Mucosa of rectum (tissue), 2 donors: ENCODE results near the gene BCL11A.

Experiments used
- H3K27ac ChIP-seq, 2 donors: one replicate each; pipeline ENCODE4 v1.7.0; 2013; ENCODE audit warnings: inconsistent platforms in 2 of 2, low read depth in 2 of 2, low read length in 2 of 2
- H3K27me3 ChIP-seq, 2 donors: one replicate each; pipeline ENCODE4 v1.7.0; 2013; ENCODE audit warnings: low read length in 2 of 2; ENCODE audit not compliant: control insufficient read depth in 2 of 2, insufficient read depth in 2 of 2
- H3K36me3 ChIP-seq, 2 donors: one replicate each; pipeline ENCODE4 v1.7.0; 2013; ENCODE audit warnings: low read length in 2 of 2; ENCODE audit not compliant: control insufficient read depth in 2 of 2, insufficient read depth in 2 of 2
- H3K4me1 ChIP-seq, 2 donors: one replicate each; pipeline ENCODE4 v1.7.0; 2013; ENCODE audit warnings: low read length in 2 of 2, mild to moderate bottlenecking in 1 of 2; ENCODE audit not compliant: control insufficient read depth in 2 of 2, insufficient read depth in 2 of 2
- H3K4me3 ChIP-seq, 2 donors: one replicate each; pipeline ENCODE4 v1.7.0; 2013; ENCODE audit warnings: low read length in 2 of 2
- H3K9ac ChIP-seq, 2 donors: one replicate each; pipeline ENCODE4 v1.7.0; 2013; ENCODE audit warnings: low read length in 2 of 2, low read depth in 1 of 2, mild to moderate bottlenecking in 1 of 2
- H3K9me3 ChIP-seq, 2 donors: one replicate each; pipeline ENCODE4 v1.7.0; 2013; ENCODE audit warnings: low read length in 2 of 2; ENCODE audit not compliant: control insufficient read depth in 2 of 2
- donor health status: healthy.
- donor health status: Normal muscosa, but diverticular disease.

Gene BCL11A

DNA sequence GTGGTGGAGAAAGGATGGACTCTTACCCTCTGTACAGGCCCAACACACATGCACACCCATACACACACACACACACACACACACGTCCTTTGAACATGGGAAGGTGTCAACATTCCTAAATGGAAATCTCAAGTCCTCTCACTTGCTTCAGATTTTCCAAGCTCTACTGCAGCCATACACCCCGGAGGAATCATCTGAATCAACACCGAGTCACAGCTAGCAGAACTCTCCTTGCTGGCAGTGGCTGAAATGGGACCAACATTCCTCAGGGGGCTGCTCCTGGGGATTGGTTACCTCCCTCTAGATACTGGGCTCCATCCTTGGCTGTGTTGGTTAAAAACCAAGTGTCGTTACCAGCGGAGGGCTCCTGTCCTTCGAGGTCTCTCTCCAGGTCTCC lies 112.7 kb downstream of the BCL11A start:
- Histone ChIP-seq H3K9me3 (no peaks in the 10 kb centered on the region), H3K9ac (no peak overlapping the region), H3K36me3 (no peaks in the 10 kb centered on the region), H3K4me3 (no peak overlapping the region), H3K27me3 (no peaks in the 10 kb centered on the region), H3K4me1 (peaks cover 0 to 4% of the 10 kb centered on the region in 2 donors), H3K27ac (no peak overlapping the region)

GRCh38 chr2:60440079-60440766 lies 113.2 kb downstream of the BCL11A start:
- H3K9ac ChIP-seq: no peak overlapping the region
- H3K4me1 ChIP-seq: peaks cover 0 to 4% of the 10 kb centered on the region in 2 donors
- no peaks in the 10 kb centered on the region for H3K9me3 ChIP-seq
- no peaks in the 10 kb centered on the region for H3K36me3 ChIP-seq
- H3K4me3 ChIP-seq: no peak overlapping the region
- H3K27ac ChIP-seq: no peak overlapping the region
- no peaks in the 10 kb centered on the region for H3K27me3 ChIP-seq

GRCh38 chr2:60439219-60439974 lies 114.1 kb downstream of the BCL11A start:
- H3K9ac ChIP-seq: no peak overlapping the region
- peak overlapping the region; percentile 49 to 55 for H3K4me3 ChIP-seq
- H3K27ac ChIP-seq: peak overlapping the region in 1 of 2 donors; percentile 38
- H3K9me3 ChIP-seq: no peaks in the 10 kb centered on the region
- H3K36me3 ChIP-seq: no peaks in the 10 kb centered on the region
- H3K4me1 ChIP-seq: peaks cover 0 to 4% of the 10 kb centered on the region in 2 donors
- no peaks in the 10 kb centered on the region for H3K27me3 ChIP-seq

GRCh38 chr2:60438653-60439052 lies 114.8 kb downstream of the BCL11A start:
- H3K9ac ChIP-seq: no peak overlapping the region
- H3K27ac ChIP-seq: no peak overlapping the region
- no peaks in the 10 kb centered on the region for H3K36me3 ChIP-seq
- no peak overlapping the region for H3K4me3 ChIP-seq
- no peaks in the 10 kb centered on the region for H3K27me3 ChIP-seq
- H3K9me3 ChIP-seq: no peaks in the 10 kb centered on the region
- peaks cover 0 to 4% of the 10 kb centered on the region in 2 donors for H3K4me1 ChIP-seq

DNA sequence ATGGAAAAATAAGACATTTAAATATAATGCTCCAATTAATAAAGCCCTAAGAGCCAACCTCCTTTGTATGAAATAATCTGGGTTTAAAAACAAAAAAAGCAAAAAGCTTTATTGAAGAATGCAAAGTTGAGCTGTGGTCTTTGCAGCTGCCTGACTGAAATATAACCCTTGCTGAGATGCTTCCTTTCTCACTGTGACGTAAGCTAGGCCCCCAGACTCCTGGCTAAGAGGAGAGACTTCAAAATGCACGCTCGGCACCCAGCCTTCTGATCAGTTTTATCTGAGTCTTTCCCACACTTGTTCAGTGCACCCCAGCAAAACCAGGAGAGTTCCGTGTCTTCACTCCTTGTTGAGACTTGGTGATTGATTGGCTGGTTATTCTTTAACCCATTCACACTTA lies 115.3 kb downstream of the BCL11A start:
- H3K36me3 ChIP-seq: no peaks in the 10 kb centered on the region
- H3K9me3 ChIP-seq: no peaks in the 10 kb centered on the region
- H3K27ac ChIP-seq: no peak overlapping the region
- H3K4me1 ChIP-seq: peaks cover 0 to 4% of the 10 kb centered on the region in 2 donors
- no peak overlapping the region for H3K4me3 ChIP-seq
- H3K9ac ChIP-seq: no peak overlapping the region
- no peaks in the 10 kb centered on the region for H3K27me3 ChIP-seq

- H3K27ac ChIP-seq: no peak overlapping the region
- H3K9ac ChIP-seq: no peak overlapping the region
- peaks cover 0 to 4% of the 10 kb centered on the region in 2 donors for H3K4me1 ChIP-seq
These were observed 116.3 kb downstream of the BCL11A start for GRCh38 chr2:60437080-60437696.

DNA sequence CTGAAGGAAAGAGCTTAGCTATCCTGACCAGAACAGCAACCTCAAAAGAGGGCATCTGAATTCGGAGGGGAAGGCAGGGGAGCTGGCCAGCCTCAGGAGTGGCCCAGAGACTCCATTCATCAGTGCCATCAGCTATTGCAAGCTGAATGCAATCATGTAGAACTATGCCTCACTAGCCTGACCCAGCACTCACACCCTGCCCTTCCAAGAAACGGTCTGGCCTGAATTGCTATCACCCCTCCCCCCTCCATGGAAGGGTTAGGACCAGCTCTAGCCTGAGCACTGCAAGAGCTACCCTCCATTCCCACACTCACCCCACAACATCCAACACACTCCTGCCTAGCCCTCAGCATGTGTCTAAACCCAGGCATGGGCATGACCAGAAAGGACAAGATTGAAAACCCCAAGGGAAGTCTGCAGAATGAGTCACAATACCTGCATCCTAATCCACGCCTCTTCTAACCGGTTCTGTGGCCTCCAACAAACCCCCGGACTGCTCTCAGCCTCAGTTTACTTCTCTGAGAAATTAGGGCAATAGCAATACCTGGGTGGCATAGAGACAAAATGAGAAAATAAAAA lies 120.3 kb downstream of the BCL11A start:
- Histone ChIP-seq H3K4me3 (no peak overlapping the region), H3K27ac (no peak overlapping the region), H3K9ac (no peak overlapping the region), H3K36me3 (no peaks in the 10 kb centered on the region), H3K9me3 (no peaks in the 10 kb centered on the region), H3K27me3 (no peaks in the 10 kb centered on the region), H3K4me1 (no peaks in the 10 kb centered on the region)

More at GRCh38 chr2:60437080-60437696, 116.3 kb downstream of the BCL11A start:
- H3K27me3 ChIP-seq: no peaks in the 10 kb centered on the region
- H3K36me3 ChIP-seq: no peaks in the 10 kb centered on the region
- no peak overlapping the region for H3K4me3 ChIP-seq
- no peaks in the 10 kb centered on the region for H3K9me3 ChIP-seq

- Histone ChIP-seq H3K9me3 (no peaks in the 10 kb centered on the region), H3K9ac (no peak overlapping the region), H3K27me3 (no peaks in the 10 kb centered on the region), H3K4me3 (no peak overlapping the region), H3K36me3 (no peaks in the 10 kb centered on the region), H3K4me1 (no peaks in the 10 kb centered on the region), H3K27ac (no peak overlapping the region)
These were observed 121.3 kb downstream of the BCL11A start for GRCh38 chr2:60432035-60432601.

GRCh38 chr2:60429681-60430080 lies 123.8 kb downstream of the BCL11A start:
- no peaks in the 10 kb centered on the region for H3K27me3 ChIP-seq
- no peak overlapping the region for H3K27ac ChIP-seq
- H3K9me3 ChIP-seq: no peaks in the 10 kb centered on the region
- H3K36me3 ChIP-seq: no peaks in the 10 kb centered on the region
- no peaks in the 10 kb centered on the region for H3K4me1 ChIP-seq
- H3K4me3 ChIP-seq: no peak overlapping the region
- H3K9ac ChIP-seq: no peak overlapping the region

DNA sequence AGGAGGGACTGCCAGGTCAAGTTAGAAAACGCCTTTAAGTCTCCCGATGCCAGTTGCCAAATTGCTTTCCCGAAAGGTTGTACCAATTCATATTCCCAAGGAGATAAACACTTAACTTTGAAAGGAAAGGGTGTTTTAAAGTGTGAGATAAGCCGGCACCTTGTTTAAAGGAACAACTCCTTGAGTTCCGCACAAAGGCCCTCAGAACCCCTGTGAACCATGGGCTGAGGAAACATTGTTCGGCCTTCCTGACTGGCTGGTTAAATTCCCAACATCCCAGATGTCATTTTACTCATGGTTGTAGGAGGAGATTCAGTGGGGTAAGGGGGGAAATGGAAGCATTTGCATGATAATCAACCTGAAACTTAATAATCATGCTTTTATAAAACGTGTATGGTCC lies 126.6 kb downstream of the BCL11A start:
- no peaks in the 10 kb centered on the region for H3K9me3 ChIP-seq
- no peak overlapping the region for H3K4me3 ChIP-seq
- no peaks in the 10 kb centered on the region for H3K36me3 ChIP-seq
- no peak overlapping the region for H3K9ac ChIP-seq
- H3K27me3 ChIP-seq: no peaks in the 10 kb centered on the region
- no peak overlapping the region for H3K27ac ChIP-seq
- H3K4me1 ChIP-seq: no peaks in the 10 kb centered on the region
